ENCODE measurements around the gene SFXN5.

The SFXN5 gene

GRCh38 chr2:72992734-72993102 lies 78.8 kb downstream of the SFXN5 start:
- DNase-seq, result no peak

DNA sequence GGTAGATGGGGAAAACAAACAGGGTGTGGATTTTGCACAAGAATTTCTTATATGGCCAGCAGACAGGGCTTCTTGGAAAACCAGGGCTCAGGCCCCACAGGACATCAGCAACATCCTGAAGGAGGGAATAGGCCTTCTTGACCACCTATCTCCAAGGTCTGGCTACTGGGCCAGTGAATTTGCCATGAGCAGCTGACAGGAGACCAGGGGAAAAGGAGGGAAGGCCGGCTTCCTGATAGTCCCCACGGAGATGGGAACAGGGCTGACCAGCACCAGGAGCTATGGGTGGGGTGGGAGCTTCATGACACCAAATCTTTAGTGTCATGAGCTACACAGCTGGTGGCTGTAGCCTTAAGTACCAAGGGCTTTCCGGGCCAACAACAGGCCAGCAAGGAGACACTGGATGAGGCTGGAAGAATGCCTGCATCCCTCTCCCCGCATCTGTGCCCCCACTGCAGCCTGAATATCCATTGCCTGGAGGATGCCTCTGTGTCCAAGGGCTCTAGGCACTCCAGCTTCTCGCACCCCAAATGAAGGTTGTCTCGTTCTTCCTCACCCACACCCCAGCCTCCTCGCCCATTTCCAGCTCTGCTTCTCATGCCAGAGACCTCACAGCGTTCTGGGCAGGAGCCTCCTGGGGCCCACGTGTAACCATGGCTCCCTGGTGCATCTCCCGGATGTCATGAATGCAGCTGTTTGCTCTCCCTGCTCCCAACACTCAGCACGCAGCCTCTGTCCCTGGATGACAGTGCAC lies 79.4 kb downstream of the SFXN5 start:
- no peak for DNase-seq

GRCh38 chr2:72991439-72991725 lies 80.1 kb downstream of the SFXN5 start:
- DNase-seq, result no peak

DNA sequence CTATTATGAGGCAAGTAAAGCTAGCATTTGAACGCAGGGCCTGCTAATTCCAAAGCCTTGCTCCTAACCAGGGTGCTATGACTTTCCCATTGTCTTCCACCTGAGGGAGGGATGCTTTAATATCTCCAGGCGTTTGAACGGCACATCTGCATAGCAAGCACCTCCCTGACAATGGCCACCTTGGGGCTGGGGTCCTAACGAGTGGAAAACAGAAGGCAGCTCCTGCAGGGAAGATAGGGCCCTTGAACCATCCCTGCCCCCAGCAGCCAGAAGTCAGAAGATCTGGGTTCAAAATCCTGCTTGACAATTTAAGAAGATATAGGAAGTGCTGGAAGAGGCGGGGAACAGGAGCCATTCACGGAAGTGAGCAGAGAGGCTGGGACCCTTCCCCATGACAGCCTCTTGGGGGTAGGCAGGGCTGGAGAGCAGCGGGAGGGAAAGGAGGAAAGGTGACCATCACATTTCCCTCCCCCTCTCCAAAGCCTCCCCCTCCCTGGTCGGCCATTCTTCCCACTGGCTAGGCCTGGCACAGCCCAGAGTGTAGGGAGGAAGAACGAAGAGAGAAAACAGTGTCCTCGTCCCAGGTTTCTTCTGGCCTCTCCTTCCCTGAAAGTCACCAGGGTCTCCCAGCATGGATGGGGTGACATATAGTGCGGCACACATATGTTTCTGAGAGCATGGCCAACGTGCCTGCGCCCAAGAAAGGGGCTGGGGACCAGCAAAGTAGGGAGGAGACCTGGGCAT lies 80.6 kb downstream of the SFXN5 start:
- DNase-seq, result no peak

DNA sequence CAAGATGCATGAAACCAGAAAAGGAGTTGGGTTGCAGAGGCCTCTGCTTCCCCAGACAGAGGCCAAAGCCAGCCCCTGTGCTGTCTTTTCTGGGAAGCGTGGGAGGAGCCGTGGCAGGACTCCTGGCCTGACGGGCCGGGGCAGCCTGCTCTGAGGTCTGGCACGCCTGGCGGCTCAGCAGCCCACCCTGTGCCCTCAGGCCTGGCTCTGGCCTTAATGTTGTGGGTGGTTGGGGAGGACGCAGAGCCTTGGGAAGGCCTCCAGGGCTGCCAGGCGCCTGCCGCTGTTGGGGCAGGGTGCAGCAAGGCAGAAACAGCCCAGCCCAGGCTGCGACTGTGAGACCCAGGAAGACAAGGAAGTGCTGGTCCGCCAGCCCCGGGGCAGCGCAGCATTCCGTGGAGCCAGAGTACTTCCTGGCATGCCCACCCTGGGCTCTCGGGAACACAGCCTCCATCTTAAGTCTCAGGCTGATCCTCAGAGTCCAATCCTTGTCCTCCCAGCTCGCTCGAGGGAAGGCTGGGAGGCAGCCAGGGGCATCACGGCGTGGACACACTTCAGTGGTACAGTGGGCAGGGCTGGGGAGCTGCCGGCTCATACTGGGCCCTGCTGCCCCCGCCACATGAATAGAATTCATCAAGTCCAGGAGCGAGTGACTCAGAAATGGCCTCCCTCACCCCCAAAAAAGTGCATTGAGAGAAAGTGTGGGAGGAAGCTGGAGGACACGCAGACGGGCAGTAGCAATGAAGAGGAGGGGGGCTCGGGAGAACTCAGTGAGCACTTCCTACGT lies 81.5 kb downstream of the SFXN5 start:
- DNase-seq, result no peak

DNA sequence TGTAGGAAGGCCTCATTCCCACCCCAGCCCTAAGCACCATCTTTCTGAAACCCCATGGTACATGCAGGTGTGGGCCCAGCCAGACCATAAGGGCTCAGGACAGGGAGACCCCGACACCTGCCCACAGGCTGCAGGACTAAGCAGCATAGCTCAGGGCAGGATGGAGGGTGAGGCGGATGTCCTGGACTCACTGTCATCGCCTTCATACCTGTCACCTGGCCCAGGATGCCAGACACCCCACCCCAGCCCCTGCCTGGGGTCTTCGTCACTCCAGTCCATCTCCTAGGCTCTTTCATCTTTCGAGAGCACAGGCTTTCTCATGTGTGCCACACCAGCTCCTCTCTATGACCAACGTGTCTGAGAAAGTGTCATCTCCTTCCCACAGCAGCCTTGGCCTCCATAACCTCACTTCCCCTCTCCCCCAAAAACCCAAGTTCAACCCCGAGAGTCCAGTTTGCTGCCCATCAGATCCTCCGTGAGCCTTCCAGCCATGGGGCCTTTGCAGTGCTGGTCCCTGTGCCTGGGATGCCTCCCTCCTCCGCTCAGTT lies 82.7 kb downstream of the SFXN5 start:
- no peak for DNase-seq

- DNase-seq, result no peak
Measured at GRCh38 chr2:72988041-72988440, 83.5 kb downstream of the SFXN5 start.

DNA sequence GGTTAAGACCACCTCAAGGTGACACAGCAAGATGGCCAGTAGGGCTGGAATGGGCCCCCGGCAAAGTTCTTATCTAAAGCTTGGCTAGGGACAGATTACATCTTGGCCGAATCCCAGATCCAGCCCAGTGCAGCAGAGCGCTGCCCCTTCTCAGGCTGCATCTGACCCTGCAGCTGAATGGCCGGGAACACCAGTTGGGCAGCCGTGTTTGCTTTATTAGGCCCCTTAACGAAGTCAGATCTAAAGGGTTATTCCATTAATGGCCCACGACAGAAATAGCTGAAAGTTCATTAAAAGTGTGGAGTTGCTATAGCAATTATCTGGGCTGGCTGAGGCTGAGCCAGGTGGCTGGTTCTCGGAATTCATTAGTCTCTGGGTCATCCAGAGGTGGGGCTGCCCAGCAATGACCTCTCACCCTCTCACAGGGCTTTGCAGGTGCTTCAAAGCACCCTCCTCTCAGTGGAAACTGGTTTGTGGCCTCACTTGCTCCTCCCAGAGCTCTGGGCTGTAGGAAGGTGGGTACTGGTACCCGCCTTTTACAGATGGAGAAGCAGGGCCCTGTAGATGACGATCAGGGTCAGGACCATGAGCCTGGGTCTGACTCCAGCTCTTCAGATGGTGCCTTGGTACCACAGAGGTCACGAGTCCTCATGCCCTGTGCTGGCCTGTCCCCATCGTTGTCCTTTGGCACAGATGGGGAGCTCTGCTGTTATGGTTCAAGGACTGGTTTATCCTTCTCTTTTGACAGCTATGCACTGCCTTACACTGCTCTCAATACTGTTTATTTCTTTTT lies 85.4 kb downstream of the SFXN5 start:
- DNase-seq, result no peak

- DNase-seq, result no peak
Measured at GRCh38 chr2:72985136-72985535, 86.4 kb downstream of the SFXN5 start.

DNA sequence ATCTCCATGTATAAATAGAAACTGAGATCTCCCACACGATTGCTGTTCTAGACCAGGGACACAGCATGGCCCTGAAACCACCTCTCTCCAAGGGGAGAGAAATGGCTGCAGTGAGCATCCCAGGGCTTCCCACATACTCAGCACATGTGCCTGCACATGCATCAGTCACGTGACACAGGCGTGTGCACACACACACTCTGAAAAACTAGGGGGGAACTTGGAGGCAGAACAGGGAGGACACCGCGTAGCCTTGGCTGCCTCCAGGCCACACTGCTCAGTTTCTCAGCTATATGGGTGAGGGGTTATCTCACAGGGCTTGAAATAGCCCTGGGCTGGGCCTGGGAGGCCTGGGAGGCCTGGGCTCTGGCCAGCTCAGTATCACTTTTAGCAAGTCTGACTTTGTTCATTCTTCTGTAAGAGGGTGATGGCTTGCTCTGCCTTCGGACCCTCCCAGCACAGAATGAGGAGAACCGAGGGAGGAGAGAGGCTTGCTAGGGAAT lies 87.3 kb downstream of the SFXN5 start:
- no peak for DNase-seq

GRCh38 chr2:72983500-72984161 lies 87.9 kb downstream of the SFXN5 start:
- DNase-seq, result no peak

- DNase-seq, result no peak
Measured at GRCh38 chr2:72982781-72983499, 88.6 kb downstream of the SFXN5 start.

DNA sequence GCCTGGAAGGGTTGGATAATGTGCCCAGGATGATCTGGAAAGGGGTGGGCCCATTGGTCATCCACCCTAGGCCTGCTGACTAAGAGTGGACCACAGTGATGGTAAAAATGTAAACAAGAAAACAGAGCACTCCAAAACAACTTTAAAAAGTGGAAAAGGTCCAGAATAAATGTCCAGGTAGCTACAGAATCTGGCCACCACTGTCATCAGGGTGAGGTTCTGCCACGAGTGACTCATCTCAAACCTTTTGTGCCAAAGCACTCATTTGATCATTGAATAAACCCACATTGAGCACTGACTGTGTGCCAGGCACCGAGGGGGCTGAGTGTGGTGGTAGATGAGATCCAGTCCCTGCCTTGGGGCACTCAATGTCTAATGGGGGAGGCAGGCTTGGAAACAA lies 89.3 kb downstream of the SFXN5 start:
- DNase-seq, result no peak

GRCh38 chr2:72981536-72981935 lies 90.0 kb downstream of the SFXN5 start:
- DNase-seq, result no peak

DNA sequence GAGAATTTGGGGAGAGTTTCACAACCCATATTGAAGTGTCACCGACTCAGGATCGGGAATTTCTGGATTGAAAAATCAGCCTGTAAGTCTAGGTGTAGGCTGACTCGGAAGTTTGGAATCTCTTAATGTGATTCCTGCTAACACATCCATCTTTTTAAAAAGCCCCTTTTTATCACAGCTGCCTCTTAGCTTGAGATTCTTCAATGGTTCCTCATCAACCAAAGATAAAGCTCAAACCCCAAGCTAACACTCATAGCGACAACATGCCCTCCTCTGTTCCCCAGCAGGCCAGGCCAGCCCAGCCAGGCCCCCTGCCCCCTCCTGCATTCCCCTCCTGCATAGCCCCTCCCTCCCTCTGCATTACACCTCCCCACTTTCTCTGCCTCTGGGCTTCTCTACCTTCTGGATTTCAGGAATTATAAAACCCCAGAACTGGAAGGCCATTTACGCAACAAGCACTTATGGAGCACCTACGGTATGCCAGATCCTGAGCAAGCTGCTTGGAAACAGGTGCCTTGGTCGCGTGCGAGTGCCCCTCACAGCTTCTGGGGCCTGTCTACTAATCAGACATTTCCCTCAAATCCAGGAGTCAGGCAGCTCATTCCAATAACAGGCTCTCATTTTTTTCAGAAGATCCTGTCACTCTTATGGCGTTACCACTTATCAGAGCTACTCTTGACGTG lies 90.8 kb downstream of the SFXN5 start:
- no peak for DNase-seq

DNA sequence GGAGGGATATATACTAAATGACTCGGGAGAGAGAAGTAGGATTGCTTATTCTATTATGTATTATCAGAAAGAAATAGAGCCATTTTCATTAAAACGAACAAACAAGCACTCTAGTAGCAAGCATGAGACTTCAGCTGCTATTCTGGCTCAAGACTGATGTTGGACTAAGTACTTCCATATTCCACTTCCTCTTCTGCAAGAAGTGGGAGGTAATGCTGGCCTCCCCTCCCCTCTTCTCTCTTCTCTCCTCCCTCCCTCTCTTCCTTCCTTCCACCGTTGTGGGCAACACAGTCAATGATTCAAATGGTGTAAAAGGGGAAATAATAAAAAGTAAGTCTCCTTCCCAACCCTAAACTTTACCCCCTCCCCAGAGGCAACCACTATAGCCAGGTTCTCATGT lies 91.6 kb downstream of the SFXN5 start:
- DNase-seq, result no peak

GRCh38 chr2:72975017-72975416 lies 96.5 kb downstream of the SFXN5 start:
- no peak for DNase-seq

- no peak for DNase-seq
Measured at GRCh38 chr2:72974436-72974754, 97.1 kb downstream of the SFXN5 start.

DNA sequence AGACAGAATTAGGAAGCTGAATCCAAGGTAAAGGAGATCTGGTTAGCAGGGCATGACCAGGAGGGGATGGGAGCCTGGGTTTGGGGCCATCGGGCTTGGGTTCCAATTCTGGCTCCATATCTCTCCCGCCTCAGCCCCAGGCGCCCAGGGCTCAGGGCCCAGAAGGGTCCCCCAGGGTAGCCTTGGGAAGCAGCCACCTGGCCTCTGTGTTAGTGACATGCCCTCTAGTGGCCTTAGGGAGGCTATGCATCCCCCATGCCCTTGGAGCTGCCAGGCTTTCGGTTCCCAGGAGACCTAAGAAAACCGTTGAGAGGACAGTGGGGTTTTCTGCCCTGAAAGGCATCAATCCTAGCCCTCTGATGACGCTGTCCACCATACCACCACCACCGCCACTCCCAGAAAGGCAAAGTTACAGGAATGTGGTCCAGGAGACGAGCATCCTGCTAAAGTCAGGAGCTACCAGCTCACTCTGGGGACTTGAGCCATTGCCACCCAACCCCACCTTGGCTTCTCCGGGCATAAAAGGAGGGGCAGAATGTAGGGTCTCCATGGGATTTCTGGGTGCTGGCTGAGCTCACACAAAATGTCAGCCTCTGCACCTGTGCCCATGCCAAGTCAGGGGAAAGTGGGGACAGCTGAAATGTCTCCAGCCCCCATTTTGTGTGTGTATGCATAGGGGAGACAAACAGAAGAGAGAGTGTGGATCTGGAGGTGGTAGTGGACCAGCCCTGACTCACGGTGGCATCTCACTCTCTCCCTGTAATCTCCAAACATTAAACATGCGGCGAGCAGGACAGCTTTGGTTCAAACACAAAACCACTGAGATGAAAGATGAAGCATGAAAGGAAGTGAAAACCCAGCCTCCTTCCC lies 97.7 kb downstream of the SFXN5 start:
- DNase-seq, result peak; percentile 9

DNA sequence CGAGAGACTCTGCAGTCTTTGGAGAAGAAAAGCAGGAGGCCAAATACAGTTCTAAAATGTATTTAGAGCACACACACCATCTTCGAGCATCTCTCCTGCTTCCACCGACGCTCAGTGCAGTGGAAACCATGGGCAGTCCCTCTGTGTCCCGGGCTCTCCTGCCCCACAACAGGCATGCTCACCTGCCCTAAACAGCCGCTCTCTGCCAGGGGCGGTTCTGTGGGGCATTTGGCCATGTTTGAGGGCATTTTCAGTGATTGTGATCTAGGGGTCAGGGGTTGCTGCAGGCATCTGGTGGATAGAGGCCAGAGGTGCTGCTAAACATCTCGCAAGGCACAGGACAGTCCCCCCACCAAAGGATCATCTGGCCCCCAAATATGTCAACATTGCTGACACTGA lies 98.4 kb downstream of the SFXN5 start:
- DNase-seq, result no peak

Measured in NCI-H1436 treated with DMSO at 0.1 percent for 48 hours (cell line).